ENCODE measurements around the gene CUL1. TPM values are rescaled to one million over a fixed set of nuclear protein-coding genes. Genes with fewer than 3 reads are reported as not detected.

Gene CUL1
- total RNA-seq, 2 donors from 2014 or later: 35.0 to 42.1 TPM

- no peak overlapping the region for H3K4me3 Mint-ChIP-seq
- no peak overlapping the region for H3K27ac Mint-ChIP-seq
- Histone ChIP-seq H3K36me3 (ENCODE audit: control insufficient read depth, insufficient read depth, low read length) (no peaks in the 10 kb centered on the region), H3K9ac (ENCODE audit: extremely low read depth, low read length, poor library complexity, severe bottlenecking) (no peak overlapping the region), H3K27ac (ENCODE audit: low read depth, low read length) (no peak overlapping the region), H3K4me3 (ENCODE audit: low read length) (no peak overlapping the region), H3K27me3 (ENCODE audit: control insufficient read depth, insufficient read depth, low read length, poor library complexity, severe bottlenecking) (no peaks in the 10 kb centered on the region), H3K4me1 (ENCODE audit: control insufficient read depth, insufficient read depth, low read length) (no peaks in the 10 kb centered on the region), H3K9me3 (ENCODE audit: control insufficient read depth, low read length) (peaks cover 12% of the 10 kb centered on the region)
- TF ChIP-seq CTCF (conservative IDR thresholded peaks at IDR 0.05): no peak
- H3K9me3 Mint-ChIP-seq: peaks cover 17% of the 10 kb centered on the region
- DNase-seq: no peak
- H3K27me3 Mint-ChIP-seq (ENCODE audit: insufficient read depth): peaks cover 3% of the 10 kb centered on the region
- no peaks in the 10 kb centered on the region for H3K4me1 Mint-ChIP-seq
- H3K36me3 Mint-ChIP-seq (ENCODE audit: low read depth): no peaks in the 10 kb centered on the region
- WGBS, 2 experiments (ENCODE audit: insufficient coverage in 1 of 2, insufficient read length in 1 of 2): 89 to 91% methylated on average over 4 to 5 of the region's 5 CpGs
These were observed 24.0 kb upstream of the CUL1 start for GRCh38 chr7:148674689-148675088.

GRCh38 chr7:148676291-148676690 lies 22.4 kb upstream of the CUL1 start:
- Histone ChIP-seq H3K9ac (ENCODE audit: extremely low read depth, low read length, poor library complexity, severe bottlenecking) (no peak overlapping the region), H3K36me3 (ENCODE audit: control insufficient read depth, insufficient read depth, low read length) (no peaks in the 10 kb centered on the region), H3K4me3 (ENCODE audit: low read length) (no peak overlapping the region), H3K4me1 (ENCODE audit: control insufficient read depth, insufficient read depth, low read length) (no peaks in the 10 kb centered on the region), H3K9me3 (ENCODE audit: control insufficient read depth, low read length) (peaks cover 12% of the 10 kb centered on the region), H3K27ac (ENCODE audit: low read depth, low read length) (no peak overlapping the region), H3K27me3 (ENCODE audit: control insufficient read depth, insufficient read depth, low read length, poor library complexity, severe bottlenecking) (no peaks in the 10 kb centered on the region)
- peaks cover 17% of the 10 kb centered on the region for H3K9me3 Mint-ChIP-seq
- no peak for DNase-seq
- H3K4me3 Mint-ChIP-seq: no peak overlapping the region
- no peaks in the 10 kb centered on the region for H3K36me3 Mint-ChIP-seq (ENCODE audit: low read depth)
- 90 to 100% methylated on average over 2 to 3 of the region's 3 CpGs for WGBS, 2 experiments (ENCODE audit: insufficient coverage in 1 of 2, insufficient read length in 1 of 2)
- no peaks in the 10 kb centered on the region for H3K4me1 Mint-ChIP-seq
- no peak for TF ChIP-seq CTCF (conservative IDR thresholded peaks at IDR 0.05)
- H3K27me3 Mint-ChIP-seq (ENCODE audit: insufficient read depth): no peaks in the 10 kb centered on the region
- no peak overlapping the region for H3K27ac Mint-ChIP-seq

- no peak overlapping the region for H3K4me3 Mint-ChIP-seq
- Histone ChIP-seq H3K4me1 (ENCODE audit: control insufficient read depth, insufficient read depth, low read length) (no peaks in the 10 kb centered on the region), H3K27me3 (ENCODE audit: control insufficient read depth, insufficient read depth, low read length, poor library complexity, severe bottlenecking) (no peaks in the 10 kb centered on the region), H3K27ac (ENCODE audit: low read depth, low read length) (no peak overlapping the region), H3K4me3 (ENCODE audit: low read length) (peak overlapping the region; percentile 53), H3K36me3 (ENCODE audit: control insufficient read depth, insufficient read depth, low read length) (no peaks in the 10 kb centered on the region), H3K9ac (ENCODE audit: extremely low read depth, low read length, poor library complexity, severe bottlenecking) (no peak overlapping the region), H3K9me3 (ENCODE audit: control insufficient read depth, low read length) (peaks cover 9% of the 10 kb centered on the region)
- 85 to 92% methylated on average over 2 to 4 of the region's 4 CpGs for WGBS, 2 experiments (ENCODE audit: insufficient coverage in 1 of 2, insufficient read length in 1 of 2)
- TF ChIP-seq CTCF (conservative IDR thresholded peaks at IDR 0.05): no peak
- DNase-seq: no peak
- H3K27ac Mint-ChIP-seq: no peak overlapping the region
- H3K27me3 Mint-ChIP-seq (ENCODE audit: insufficient read depth): no peaks in the 10 kb centered on the region
- no peaks in the 10 kb centered on the region for H3K4me1 Mint-ChIP-seq
- H3K9me3 Mint-ChIP-seq: peaks cover 13% of the 10 kb centered on the region
- no peaks in the 10 kb centered on the region for H3K36me3 Mint-ChIP-seq (ENCODE audit: low read depth)
These were observed 16.9 kb upstream of the CUL1 start for GRCh38 chr7:148681821-148682220.
